Cardiac muscle cell (in vitro differentiated cells and primary cell): ENCODE data around the gene IGSF9. TPM values are rescaled to one million over a fixed set of nuclear protein-coding genes. Genes with fewer than 3 reads are reported as not detected.

Source experiments
- DNase-seq, 2 donors: peaks; one replicate each; pipeline versions ENCODE4 v3.0.0 to v3.0.0-alpha.2; 2010 to 2017; ENCODE audit warnings: low read depth in 1 of 2, low spot score in 1 of 2
- H3K27ac ChIP-seq: fragments of 200-600 bp; sonication (generic); 2 replicates; pipeline ENCODE4 v1.5.1; 2016
- H3K27me3 ChIP-seq: fragments of 200-600 bp; sonication (generic); 2 replicates; pipeline ENCODE4 v1.6.0; 2016; ENCODE audit warnings: control low read depth
- H3K36me3 ChIP-seq: fragments of 200-600 bp; sonication (generic); 2 replicates; pipeline ENCODE4 v1.5.1; 2016; ENCODE audit warnings: control low read depth
- H3K4me1 ChIP-seq: fragments of 200-600 bp; sonication (generic); 2 replicates; pipeline ENCODE4 v1.8.1; 2017; ENCODE audit warnings: low read depth, mild to moderate bottlenecking, mixed run types
- H3K4me3 ChIP-seq: fragments of 200-600 bp; sonication (generic); 2 replicates; pipeline ENCODE4 v1.5.1; 2016; ENCODE audit warnings: mild to moderate bottlenecking
- H3K9me3 ChIP-seq: fragments of 200-600 bp; sonication (generic); 2 replicates; pipeline ENCODE4 v1.5.1; 2017; ENCODE audit warnings: low read depth, mild to moderate bottlenecking, control low read depth
- polyA plus RNA-seq: library from polyadenylated mRNA; unstranded; fragments of >200 nt; fragmentation: Nextera tagmentation; extraction: Ambion mirVana; gene quantifications from 2 replicates; pipeline ENCODE4 v1.2.1, GENCODE V29; 2016
- total RNA-seq: library from RNA; depleted of rRNA; stranded (reverse); fragments of >200 nt; gene quantifications from 2 replicates; pipeline ENCODE4 v1.2.3, GENCODE V29; 2016
- TF ChIP-seq, protein P1 (sequence below): IDR thresholded peaks from 2 replicates; pipeline ENCODE4 v1.5.1; 2012; ENCODE audit warnings: low read depth, mild to moderate bottlenecking, low read length

IGSF9 gene
- total and polyA plus RNA-seq, 2 experiments from 2014 or later = 1.7 to 2.3 TPM

DNA sequence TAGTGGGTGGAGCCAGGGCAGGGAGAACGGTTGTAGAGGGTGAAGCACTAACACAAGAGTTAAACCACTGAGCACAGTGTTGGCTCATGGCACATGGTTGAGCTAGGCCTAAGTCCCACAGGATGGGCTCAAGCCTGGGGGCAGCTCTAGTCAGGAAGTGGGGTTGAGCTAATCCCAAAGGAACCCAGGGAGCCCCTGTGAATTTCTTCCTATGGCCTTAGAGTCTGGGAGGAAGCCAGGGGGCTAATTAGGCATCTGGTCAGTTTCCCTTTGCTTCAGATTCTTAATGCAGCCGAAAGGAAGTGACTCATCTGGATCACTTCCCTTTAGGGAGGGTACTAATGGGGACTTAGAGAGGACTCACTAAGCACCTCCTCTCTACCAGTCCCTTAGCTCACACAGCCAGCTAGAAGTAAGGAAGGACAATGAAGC is 55.6 kb downstream of the IGSF9 start:
- H3K27me3 ChIP-seq = no peaks in the 10 kb centered on the region
- no peaks in the 10 kb centered on the region for H3K36me3 ChIP-seq
- H3K27ac ChIP-seq = no peak overlapping the region
- no peaks in the 10 kb centered on the region for H3K9me3 ChIP-seq
- TF ChIP-seq, protein P1, sequence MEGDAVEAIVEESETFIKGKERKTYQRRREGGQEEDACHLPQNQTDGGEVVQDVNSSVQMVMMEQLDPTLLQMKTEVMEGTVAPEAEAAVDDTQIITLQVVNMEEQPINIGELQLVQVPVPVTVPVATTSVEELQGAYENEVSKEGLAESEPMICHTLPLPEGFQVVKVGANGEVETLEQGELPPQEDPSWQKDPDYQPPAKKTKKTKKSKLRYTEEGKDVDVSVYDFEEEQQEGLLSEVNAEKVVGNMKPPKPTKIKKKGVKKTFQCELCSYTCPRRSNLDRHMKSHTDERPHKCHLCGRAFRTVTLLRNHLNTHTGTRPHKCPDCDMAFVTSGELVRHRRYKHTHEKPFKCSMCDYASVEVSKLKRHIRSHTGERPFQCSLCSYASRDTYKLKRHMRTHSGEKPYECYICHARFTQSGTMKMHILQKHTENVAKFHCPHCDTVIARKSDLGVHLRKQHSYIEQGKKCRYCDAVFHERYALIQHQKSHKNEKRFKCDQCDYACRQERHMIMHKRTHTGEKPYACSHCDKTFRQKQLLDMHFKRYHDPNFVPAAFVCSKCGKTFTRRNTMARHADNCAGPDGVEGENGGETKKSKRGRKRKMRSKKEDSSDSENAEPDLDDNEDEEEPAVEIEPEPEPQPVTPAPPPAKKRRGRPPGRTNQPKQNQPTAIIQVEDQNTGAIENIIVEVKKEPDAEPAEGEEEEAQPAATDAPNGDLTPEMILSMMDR = no peak
- no peaks in the 10 kb centered on the region for H3K4me1 ChIP-seq
- DNase-seq = peak in 1 of 2 donors; percentile 90
- no peak overlapping the region for H3K4me3 ChIP-seq

DNA sequence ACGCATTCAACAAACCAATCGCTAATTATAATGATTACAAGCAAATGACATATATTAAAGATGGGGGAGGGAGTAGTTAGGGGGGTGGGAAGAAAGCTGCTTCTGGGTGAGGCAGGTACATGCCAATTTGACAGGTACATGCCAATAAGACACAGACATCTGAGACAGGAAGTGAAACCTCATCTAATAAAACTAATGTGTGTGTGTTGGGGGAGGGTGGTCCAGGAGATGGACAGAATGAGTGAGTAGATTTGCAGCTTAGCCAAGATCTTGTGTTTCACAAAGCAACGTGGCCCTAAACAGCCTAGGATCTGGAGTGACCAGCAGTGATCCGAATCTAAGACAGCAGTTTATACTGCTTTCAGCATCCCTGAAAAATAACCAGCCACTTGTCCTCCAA is 56.2 kb downstream of the IGSF9 start:
- DNase-seq = no peak
- no peaks in the 10 kb centered on the region for H3K36me3 ChIP-seq
- TF ChIP-seq, protein P1 = no peak
- H3K4me3 ChIP-seq = no peak overlapping the region
- no peak overlapping the region for H3K27ac ChIP-seq
- H3K4me1 ChIP-seq = no peaks in the 10 kb centered on the region
- no peaks in the 10 kb centered on the region for H3K27me3 ChIP-seq
- H3K9me3 ChIP-seq = no peaks in the 10 kb centered on the region

DNA sequence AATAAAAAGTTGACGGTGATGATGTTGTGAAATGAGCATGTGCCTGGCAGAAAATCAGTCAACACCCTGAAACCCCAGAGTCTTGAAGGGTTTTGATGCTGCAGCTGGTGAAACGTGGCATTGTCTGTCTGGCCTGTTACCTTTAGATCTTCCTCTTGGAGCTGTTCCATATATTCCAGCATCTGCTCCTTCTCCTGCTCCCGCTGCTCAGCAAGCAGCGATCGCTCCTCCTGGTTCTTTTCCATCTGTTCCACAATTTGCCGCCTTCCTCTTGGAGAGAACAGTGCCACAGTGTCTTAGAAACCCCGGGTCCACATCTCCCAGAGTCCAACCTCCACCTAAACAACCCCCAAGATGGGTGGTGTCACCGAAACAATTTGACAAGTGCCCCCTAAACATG is 61.1 kb downstream of the IGSF9 start:
- H3K27ac ChIP-seq = no peak overlapping the region
- TF ChIP-seq, protein P1 = no peak

DNA sequence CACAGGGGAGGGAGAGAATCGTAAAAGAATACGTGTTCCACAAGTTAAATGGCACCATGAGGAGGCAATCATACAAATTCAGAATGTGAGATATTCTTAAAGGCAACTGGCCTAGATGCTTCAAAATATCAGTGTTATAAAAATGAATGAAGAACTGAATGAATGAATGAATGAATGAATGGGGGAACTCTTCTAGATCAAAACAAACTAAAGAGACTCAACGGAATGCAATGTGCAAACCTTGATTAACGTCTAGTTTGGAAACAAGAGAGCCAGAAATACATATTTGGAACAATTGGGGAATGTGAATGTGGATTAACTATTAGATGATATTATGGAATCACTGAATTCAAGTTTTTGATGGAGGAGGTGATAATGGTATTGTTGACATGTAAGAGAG is 62.3 kb downstream of the IGSF9 start:
- no peaks in the 10 kb centered on the region for H3K4me1 ChIP-seq
- no peak for DNase-seq
- H3K4me3 ChIP-seq = no peak overlapping the region
- no peak overlapping the region for H3K27ac ChIP-seq
- H3K27me3 ChIP-seq = no peaks in the 10 kb centered on the region
- H3K36me3 ChIP-seq = no peaks in the 10 kb centered on the region
- TF ChIP-seq, protein P1 = no peak
- H3K9me3 ChIP-seq = no peaks in the 10 kb centered on the region

More for the DNA sequence above, 61.1 kb downstream of the IGSF9 start:
- no peaks in the 10 kb centered on the region for H3K27me3 ChIP-seq
- H3K4me1 ChIP-seq = no peaks in the 10 kb centered on the region
- no peak for DNase-seq
- no peak overlapping the region for H3K4me3 ChIP-seq
- H3K36me3 ChIP-seq = no peaks in the 10 kb centered on the region
- H3K9me3 ChIP-seq = no peaks in the 10 kb centered on the region

DNA sequence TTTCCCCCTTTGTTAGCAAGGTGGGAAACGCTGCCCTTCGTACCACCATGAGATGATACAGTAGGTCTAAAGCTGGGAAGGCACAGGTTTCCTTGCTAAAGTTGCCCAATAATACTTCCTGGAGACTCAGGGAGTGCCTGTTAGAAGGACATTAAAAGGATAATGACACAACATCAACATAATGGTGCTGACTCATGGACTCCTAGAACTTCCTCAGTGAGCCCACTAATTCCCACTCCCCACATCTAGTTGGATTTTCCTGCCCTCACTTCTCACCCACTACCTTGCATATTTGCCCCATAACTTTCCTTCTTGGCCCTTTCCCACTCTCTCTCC is 62.9 kb downstream of the IGSF9 start:
- Histone ChIP-seq H3K36me3 (no peaks in the 10 kb centered on the region), H3K4me3 (no peak overlapping the region), H3K27me3 (no peaks in the 10 kb centered on the region), H3K27ac (no peak overlapping the region), H3K9me3 (no peaks in the 10 kb centered on the region), H3K4me1 (no peaks in the 10 kb centered on the region)
- TF ChIP-seq, protein P1 = no peak
- peak in 1 of 2 donors; percentile 14 for DNase-seq
